OCI-LY3 (cell line): Measurements from ENCODE around the gene IPO11.

Source experiments
- H2AFZ ChIP-seq: fragments of 200-600, 300-600 bp; shearing (Covaris generic); 2 replicates; pipeline ENCODE4 v1.6.0; 2014; ENCODE audit warnings: antibody characterized with exemption, low read depth, low read length
- H3K27ac ChIP-seq: fragments of 200-600, 300-600 bp; sonication (generic); 2 replicates; pipeline ENCODE4 v1.5.1; 2014; ENCODE audit warnings: mild to moderate bottlenecking, low read length, moderate library complexity, mixed read lengths
- H3K27me3 ChIP-seq: fragments of 200-600, 300-600 bp; sonication (generic); 2 replicates; pipeline ENCODE4 v1.6.1; 2014; ENCODE audit warnings: low read depth, low read length, mixed read lengths
- H3K36me3 ChIP-seq: fragments of 200-600, 300-600 bp; sonication (generic); replicated peaks from 2 replicates; pipeline ENCODE3; 2014; ENCODE audit warnings: low read depth, low read length, mixed read lengths
- H3K4me1 ChIP-seq: fragments of 300-600, 200-600 bp; sonication (generic); 2 replicates; pipeline ENCODE4 v1.6.1; 2014; ENCODE audit warnings: low read length, mixed read lengths
- H3K4me2 ChIP-seq: fragments of 200-600, 300-600 bp; sonication (generic); 2 replicates; pipeline ENCODE4 v1.6.1; 2014; ENCODE audit warnings: low read length, mixed read lengths
- H3K4me3 ChIP-seq: fragments of 300-600, 200-600 bp; sonication (generic); 2 replicates; pipeline ENCODE4 v1.5.1; 2014; ENCODE audit warnings: antibody characterized with exemption, mild to moderate bottlenecking, low read length, moderate library complexity
- H3K79me2 ChIP-seq: fragments of 300-600, 200-600 bp; shearing (Covaris generic); 2 replicates; pipeline ENCODE4 v1.6.1; 2014; ENCODE audit warnings: mild to moderate bottlenecking, low read length, mixed read lengths
- H3K9ac ChIP-seq: fragments of 300-600, 200-600 bp; shearing (Covaris generic); 2 replicates; pipeline ENCODE4 v1.6.0; 2014; ENCODE audit warnings: mild to moderate bottlenecking, low read length, moderate library complexity
- H3K9me3 ChIP-seq: fragments of 200-600, 300-600 bp; shearing (Covaris generic); 2 replicates; pipeline ENCODE4 v1.6.1; 2014; ENCODE audit warnings: low read length, mixed read lengths; ENCODE audit not compliant: insufficient read depth
- H4K20me1 ChIP-seq: fragments of 200-600, 300-600 bp; sonication (generic); 2 replicates; pipeline ENCODE4 v1.6.1; 2016; ENCODE audit warnings: low read length, mixed read lengths; ENCODE audit not compliant: insufficient read depth
- CTCF ChIP-seq: fragments of 200-600, 300-600 bp; sonication (generic); IDR thresholded peaks from 2 replicates; pipeline ENCODE4 v1.5.1; 2014; ENCODE audit warnings: antibody characterized with exemption, low read length, low read depth
- EZH2phosphoT487 ChIP-seq: fragments of 200-600 bp; shearing (Covaris generic); IDR thresholded peaks from 2 replicates; pipeline ENCODE4 v1.6.1; 2018; ENCODE audit warnings: antibody characterized with exemption, mixed run types, low read depth

The IPO11 gene

GRCh38 chr5:62522811-62523210 lies 110.2 kb downstream of the IPO11 start:
- no peaks in the 10 kb centered on the region for H3K9me3 ChIP-seq
- H3K4me3 ChIP-seq = no peak overlapping the region
- H4K20me1 ChIP-seq = no peaks in the 10 kb centered on the region; the same call in 1 of the 2 replicates
- H3K4me2 ChIP-seq = no peak overlapping the region
- H2AFZ ChIP-seq = no peak overlapping the region
- no peaks in the 10 kb centered on the region for H3K36me3 ChIP-seq
- H3K27me3 ChIP-seq = no peaks in the 10 kb centered on the region
- no peaks in the 10 kb centered on the region for H3K79me2 ChIP-seq
- no peak for TF ChIP-seq CTCF
- no peak for TF ChIP-seq EZH2phosphoT487
- H3K9ac ChIP-seq = no peak overlapping the region
- H3K4me1 ChIP-seq = peaks cover 10% of the 10 kb centered on the region
- no peak overlapping the region for H3K27ac ChIP-seq

- Histone ChIP-seq H3K4me3 (no peak overlapping the region), H3K79me2 (no peaks in the 10 kb centered on the region), H3K27me3 (no peaks in the 10 kb centered on the region), H3K4me1 (peaks cover 3% of the 10 kb centered on the region; the same call in 1 of the 2 replicates), H4K20me1 (no peaks in the 10 kb centered on the region), H2AFZ (no peak overlapping the region), H3K36me3 (no peaks in the 10 kb centered on the region), H3K9ac (no peak overlapping the region), H3K9me3 (no peaks in the 10 kb centered on the region), H3K27ac (no peak overlapping the region), H3K4me2 (no peak overlapping the region)
- TF ChIP-seq CTCF (no peak), EZH2phosphoT487 (no peak)
These were observed 121.0 kb downstream of the IPO11 start for GRCh38 chr5:62533597-62533996.

- no peak overlapping the region for H3K4me3 ChIP-seq
- H3K27ac ChIP-seq = no peak overlapping the region
- H3K4me2 ChIP-seq = no peak overlapping the region
- H3K9me3 ChIP-seq = no peaks in the 10 kb centered on the region
- H3K36me3 ChIP-seq = no peaks in the 10 kb centered on the region
- no peak for TF ChIP-seq CTCF
- no peak for TF ChIP-seq EZH2phosphoT487
- H3K27me3 ChIP-seq = no peaks in the 10 kb centered on the region
- H2AFZ ChIP-seq = no peak overlapping the region
- no peak overlapping the region for H3K9ac ChIP-seq
- no peaks in the 10 kb centered on the region for H4K20me1 ChIP-seq
- no peaks in the 10 kb centered on the region for H3K79me2 ChIP-seq
- peaks cover 3% of the 10 kb centered on the region; the same call in 1 of the 2 replicates for H3K4me1 ChIP-seq
These were observed 122.1 kb downstream of the IPO11 start for GRCh38 chr5:62534461-62535236.

GRCh38 chr5:62536232-62536631 lies 123.7 kb downstream of the IPO11 start:
- no peaks in the 10 kb centered on the region for H4K20me1 ChIP-seq

More at GRCh38 chr5:62536232-62536631, 123.7 kb downstream of the IPO11 start:
- peaks cover 3% of the 10 kb centered on the region; the same call in 1 of the 2 replicates for H3K4me1 ChIP-seq
- H3K27me3 ChIP-seq = no peaks in the 10 kb centered on the region
- no peak overlapping the region for H3K4me2 ChIP-seq
- H3K36me3 ChIP-seq = no peaks in the 10 kb centered on the region
- H3K9me3 ChIP-seq = no peaks in the 10 kb centered on the region
- no peak overlapping the region for H2AFZ ChIP-seq
- H3K27ac ChIP-seq = no peak overlapping the region
- no peak overlapping the region for H3K9ac ChIP-seq
- no peak for TF ChIP-seq EZH2phosphoT487
- no peak for TF ChIP-seq CTCF
- H3K79me2 ChIP-seq = no peaks in the 10 kb centered on the region
- no peak overlapping the region for H3K4me3 ChIP-seq
